PFSK-1 (cell line): ENCODE results near the gene SLC34A1.

ENCODE experiments used
- FOXP2 ChIP-seq: optimal IDR thresholded peaks from 2 replicates; pipeline ENCODE3; 2011; ENCODE audit warnings: borderline replicate concordance, control low read depth, inconsistent platforms; ENCODE audit not compliant: insufficient read depth; ENCODE audit errors: extremely low read length, extremely low read depth
- POLR2AphosphoS5 ChIP-seq: IDR thresholded peaks from 2 replicates; pipeline ENCODE4 v1.6.1; 2012; ENCODE audit warnings: low read depth, mild to moderate bottlenecking, control low read depth, low read length, moderate library complexity
- SIN3A ChIP-seq: IDR thresholded peaks from 2 replicates; pipeline ENCODE4 v1.6.1; 2012; ENCODE audit warnings: mild to moderate bottlenecking, low read length, moderate library complexity, borderline replicate concordance; ENCODE audit not compliant: insufficient read depth
- TAF1 ChIP-seq: IDR thresholded peaks from 2 replicates; pipeline ENCODE4 v1.6.1; 2012; ENCODE audit warnings: low read length, control low read depth, borderline replicate concordance; ENCODE audit not compliant: insufficient read depth
- TF ChIP-seq, protein P1 (sequence below), 2 experiments: IDR thresholded peaks; 2 replicates each; pipeline versions ENCODE4 v1.6.1 to v1.8.0; 2011 to 2012; ENCODE audit warnings: low read depth in 2 of 2, low read length in 2 of 2, control low read depth in 1 of 2, inconsistent platforms in 1 of 2, mild to moderate bottlenecking in 1 of 2, moderate library complexity in 1 of 2; ENCODE audit not compliant: insufficient read depth in 1 of 2

The SLC34A1 gene

DNA sequence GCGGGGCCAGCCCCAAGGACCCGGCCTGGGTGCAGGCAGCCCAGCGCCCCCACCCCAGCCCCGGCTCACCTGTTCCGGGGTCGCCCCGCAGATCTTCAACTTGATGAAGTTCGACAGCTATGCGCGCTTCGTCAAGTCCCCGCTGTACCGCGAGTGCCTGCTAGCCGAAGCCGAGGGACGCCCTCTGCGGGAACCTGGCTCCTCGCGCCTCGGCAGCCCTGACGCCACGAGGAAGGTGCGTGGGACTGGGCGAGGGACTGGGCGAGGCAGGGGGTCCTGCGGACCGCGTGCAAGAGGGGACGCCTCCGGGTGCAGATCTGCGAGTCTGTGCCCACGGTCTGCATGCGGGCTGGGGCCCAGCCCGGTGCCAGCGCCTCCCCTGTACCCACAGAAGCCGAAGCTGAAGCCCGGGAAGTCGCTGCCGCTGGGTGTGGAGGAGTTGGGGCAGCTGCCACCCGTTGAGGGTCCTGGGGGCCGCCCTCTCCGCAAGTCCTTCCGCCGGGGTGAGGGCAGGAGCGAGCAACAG, 16.8 kb upstream of the SLC34A1 start:
- TF ChIP-seq TAF1 (no peak), SIN3A (no peak), FOXP2 (no peak), POLR2AphosphoS5 (no peak)
- TF ChIP-seq, protein P1, sequence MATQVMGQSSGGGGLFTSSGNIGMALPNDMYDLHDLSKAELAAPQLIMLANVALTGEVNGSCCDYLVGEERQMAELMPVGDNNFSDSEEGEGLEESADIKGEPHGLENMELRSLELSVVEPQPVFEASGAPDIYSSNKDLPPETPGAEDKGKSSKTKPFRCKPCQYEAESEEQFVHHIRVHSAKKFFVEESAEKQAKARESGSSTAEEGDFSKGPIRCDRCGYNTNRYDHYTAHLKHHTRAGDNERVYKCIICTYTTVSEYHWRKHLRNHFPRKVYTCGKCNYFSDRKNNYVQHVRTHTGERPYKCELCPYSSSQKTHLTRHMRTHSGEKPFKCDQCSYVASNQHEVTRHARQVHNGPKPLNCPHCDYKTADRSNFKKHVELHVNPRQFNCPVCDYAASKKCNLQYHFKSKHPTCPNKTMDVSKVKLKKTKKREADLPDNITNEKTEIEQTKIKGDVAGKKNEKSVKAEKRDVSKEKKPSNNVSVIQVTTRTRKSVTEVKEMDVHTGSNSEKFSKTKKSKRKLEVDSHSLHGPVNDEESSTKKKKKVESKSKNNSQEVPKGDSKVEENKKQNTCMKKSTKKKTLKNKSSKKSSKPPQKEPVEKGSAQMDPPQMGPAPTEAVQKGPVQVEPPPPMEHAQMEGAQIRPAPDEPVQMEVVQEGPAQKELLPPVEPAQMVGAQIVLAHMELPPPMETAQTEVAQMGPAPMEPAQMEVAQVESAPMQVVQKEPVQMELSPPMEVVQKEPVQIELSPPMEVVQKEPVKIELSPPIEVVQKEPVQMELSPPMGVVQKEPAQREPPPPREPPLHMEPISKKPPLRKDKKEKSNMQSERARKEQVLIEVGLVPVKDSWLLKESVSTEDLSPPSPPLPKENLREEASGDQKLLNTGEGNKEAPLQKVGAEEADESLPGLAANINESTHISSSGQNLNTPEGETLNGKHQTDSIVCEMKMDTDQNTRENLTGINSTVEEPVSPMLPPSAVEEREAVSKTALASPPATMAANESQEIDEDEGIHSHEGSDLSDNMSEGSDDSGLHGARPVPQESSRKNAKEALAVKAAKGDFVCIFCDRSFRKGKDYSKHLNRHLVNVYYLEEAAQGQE (IDR thresholded peaks at IDR 0.05; ENCODE audit: insufficient read depth in 1 of 2, low read depth in 2 of 2, low read length in 2 of 2): no peak

DNA sequence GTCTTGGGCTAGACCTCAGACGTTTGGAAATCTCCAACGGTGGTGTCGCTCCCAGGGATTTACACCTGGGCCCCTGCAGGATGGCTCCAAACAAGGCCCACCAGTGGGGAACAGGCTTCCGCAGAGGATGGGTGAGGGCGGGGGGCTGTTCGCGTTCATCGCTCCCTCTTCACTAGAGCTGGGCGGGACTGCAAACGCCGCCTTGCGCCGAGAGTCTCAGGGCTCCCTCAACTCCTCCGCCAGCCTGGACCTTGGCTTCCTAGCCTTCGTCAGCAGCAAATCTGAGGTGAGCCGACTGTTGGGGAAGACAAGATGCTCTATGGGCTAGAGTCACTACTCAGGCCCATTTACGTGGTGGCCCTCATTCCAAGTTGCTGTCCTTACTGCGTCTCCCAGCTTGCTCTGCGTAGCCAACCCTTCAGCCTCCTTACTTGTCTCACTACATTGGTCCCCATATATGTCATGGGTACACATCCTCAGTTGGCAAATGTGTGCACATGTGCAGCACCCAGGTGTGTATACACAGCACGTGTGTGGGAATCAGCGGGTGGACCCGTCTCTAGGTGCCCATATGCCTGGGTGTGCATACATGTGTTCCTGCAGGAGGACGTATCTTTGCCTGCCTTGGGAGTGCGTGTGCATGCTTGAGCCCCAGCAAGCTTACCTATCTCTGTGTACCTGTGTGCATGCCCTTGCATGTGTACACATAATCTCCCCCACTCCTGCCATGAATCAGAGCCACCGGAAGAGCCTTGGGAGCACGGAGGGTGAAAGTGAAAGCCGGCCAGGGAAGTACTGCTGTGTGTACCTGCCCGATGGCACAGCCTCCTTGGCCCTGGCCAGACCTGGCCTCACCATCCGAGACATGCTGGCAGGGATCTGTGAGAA, 16.0 kb upstream of the SLC34A1 start:
- TF ChIP-seq POLR2AphosphoS5: no peak

DNA sequence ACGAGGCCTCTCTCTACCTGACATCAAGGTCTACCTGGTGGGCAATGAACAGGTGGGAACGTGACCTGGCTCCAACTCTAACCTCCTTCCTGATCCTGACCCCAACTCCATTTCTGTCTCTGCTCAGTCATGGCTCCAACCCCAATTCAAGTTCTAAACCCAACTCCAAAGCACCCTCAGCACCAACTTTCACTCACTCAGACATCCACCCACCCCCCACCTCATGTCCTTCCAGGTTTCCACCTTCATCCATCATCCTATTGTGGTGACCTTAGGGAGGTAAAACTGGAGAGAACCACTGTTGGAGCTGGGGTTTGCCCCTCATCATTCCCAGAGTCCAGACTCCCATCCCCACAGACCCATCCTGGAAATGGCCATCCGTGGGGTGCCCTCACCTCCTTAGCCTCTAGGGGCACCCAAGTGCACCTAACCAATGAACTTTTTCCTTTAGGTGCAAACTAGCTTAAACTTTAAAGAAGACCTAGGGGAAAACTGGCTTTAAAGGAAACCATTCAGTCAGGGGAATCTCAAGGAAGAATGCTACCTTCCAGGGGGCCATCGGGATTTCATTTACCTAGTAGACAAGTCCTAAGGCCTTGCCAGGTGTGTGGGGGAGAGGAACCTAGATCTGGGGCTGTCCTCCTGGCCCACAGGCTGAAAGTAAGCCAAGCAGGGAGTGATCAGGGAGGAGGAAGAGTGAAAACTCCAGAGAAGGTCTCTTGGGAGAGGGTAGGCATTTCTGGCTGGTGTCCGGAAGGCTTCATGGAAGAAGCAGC, 15.2 kb upstream of the SLC34A1 start:
- TF ChIP-seq FOXP2 (no peak), TAF1 (no peak), POLR2AphosphoS5 (no peak), SIN3A (no peak)
- TF ChIP-seq, protein P1 (IDR thresholded peaks at IDR 0.05; ENCODE audit: insufficient read depth in 1 of 2, low read depth in 2 of 2, low read length in 2 of 2): no peak

DNA sequence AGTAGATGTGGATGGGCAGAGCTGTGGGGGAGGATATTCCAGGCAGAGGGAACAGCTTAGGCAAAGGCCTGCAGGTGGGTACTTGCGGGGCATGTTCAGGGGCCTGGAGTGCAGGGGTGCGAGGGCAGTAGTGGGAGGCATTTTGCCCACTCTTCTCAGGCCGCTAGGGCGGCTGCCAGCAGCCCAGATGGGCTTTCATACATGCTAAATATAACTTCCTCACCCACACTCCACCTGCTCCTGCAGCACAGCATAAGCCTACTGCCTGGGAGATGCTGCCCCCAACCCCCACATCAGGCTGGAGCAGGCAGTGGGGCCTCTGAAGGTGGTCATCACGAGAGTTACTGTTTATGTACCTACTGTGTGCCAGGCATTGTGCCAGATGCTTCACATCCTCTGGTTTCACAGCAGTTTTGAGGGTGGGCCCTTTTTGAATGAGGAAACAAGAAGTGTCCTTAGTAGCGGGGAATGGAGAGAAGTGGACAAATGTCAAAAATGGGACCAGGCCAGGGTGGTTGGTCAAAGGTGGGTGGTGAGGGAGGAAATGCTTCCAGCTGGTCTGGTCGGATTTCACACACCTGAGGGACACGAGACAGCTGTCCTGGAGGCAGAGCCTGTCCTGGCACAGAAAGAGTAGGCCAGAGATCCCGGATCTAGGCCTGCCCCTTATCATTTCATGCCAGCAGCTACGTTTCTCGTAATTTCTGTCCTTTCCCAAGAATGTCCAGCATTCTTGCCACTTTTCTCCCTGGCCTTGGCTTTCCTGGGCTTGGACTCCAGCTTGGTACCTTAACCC, 14.4 kb upstream of the SLC34A1 start:
- TF ChIP-seq POLR2AphosphoS5 (no peak), SIN3A (no peak), FOXP2 (no peak), TAF1 (no peak)
- TF ChIP-seq, protein P1 (IDR thresholded peaks at IDR 0.05; ENCODE audit: insufficient read depth in 1 of 2, low read depth in 2 of 2, low read length in 2 of 2): no peak

DNA sequence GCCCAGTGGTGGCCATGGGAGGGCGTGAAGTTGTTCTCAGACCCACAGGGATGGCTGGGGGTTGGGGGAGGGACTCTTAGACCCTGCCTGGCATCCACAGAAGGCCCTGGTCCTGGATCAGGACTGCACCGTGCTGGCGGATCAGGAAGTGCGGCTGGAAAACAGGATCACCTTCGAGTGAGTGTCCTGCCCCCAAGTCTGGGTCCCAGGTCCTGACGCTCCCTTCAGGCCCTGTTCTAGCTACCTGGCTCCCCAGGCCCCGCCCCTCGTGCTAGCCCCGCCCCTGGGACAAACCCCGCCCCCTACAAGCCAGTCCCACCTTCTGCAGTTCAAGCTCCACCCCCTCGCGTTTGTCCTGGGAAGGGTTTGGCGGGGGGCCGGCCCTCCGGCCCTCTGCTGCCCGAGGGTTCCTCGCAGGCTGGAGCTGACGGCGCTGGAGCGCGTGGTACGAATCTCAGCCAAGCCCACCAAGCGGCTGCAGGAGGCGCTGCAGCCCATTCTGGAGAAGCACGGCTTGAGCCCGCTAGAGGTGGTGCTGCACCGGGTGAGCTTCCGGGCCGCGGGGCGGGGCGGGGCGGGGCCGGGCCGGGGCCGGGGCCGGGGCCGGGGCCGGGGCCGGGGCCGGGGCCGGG, 13.6 kb upstream of the SLC34A1 start:
- no peak for TF ChIP-seq SIN3A
